Non-pigmented ciliary epithelial cell (primary cell): ENCODE measurements around the gene OGDHL.
"Not testable (repeated sequence)": the region's sequence is repeated elsewhere in the genome, so short reads cannot be mapped to it uniquely, and the experiment has no call there.

Experiments used
- DNase-seq: peaks from one replicate; pipeline ENCODE4 v3.0.0-alpha.2; 2010; ENCODE audit warnings: low read depth

Gene OGDHL

DNA sequence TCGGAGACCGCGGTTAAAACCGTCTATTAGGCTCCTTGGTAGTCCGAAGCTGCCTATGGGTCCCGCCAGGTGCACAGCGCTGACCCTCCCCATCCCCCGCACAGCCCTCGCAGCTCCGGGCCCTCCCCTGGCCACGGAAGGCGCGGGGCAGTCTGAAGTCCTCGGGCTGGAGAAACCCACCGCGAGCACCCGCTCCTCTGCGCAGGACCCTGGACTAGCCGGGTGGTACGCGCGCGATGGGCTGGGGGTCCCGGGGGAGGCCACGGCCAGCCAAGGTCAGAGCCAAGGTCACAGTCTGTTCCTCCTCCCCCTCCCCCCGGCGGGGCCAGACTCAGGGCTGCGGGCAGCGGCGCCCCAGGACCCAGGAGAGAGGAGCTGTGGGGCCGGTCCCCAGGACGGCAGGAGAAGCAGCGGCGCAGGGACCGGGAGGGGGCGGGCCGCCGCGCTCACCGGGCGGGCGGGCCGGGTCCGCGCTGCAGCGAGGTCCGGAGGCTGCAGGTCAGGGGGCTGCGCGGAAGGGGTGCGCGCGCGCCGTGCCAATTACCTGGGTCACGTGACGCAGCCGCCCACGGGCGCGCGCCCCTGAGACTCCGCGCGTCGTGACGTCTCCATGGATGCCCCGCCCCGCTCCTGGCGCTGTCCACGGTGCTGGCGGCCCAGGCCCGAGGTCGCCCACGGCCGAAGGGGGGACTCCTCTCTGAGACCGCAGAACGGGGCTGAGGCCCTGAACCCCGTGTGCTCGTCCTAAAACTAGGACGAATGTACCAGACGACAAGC, at the start of gene OGDHL:
OGDHL (minus strand) TSS at position 535 of the 777 bp plus-strand sequence. CDS start 3,731 bp downstream, outside the sequence.
- no peak for DNase-seq

DNA sequence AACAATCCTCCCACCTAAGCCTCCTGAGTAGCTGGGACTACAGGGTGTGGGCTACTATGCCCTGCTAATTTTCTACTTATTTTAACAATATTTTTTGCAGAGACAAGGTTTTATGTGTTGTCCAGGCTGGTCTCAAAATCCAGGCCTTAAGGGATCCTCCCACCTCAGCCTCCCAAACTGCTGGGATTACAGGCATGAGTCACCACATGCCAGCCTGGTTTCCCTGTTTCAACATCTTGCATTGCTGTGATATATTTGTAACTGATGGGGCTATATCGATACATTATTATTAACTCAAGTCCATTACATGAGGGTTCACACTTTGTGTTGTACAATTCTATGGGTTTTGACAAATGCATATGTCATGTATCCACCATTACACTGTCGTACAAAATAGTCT, 41.9 kb upstream of the OGDHL start:
- DNase-seq, result no peak

DNA sequence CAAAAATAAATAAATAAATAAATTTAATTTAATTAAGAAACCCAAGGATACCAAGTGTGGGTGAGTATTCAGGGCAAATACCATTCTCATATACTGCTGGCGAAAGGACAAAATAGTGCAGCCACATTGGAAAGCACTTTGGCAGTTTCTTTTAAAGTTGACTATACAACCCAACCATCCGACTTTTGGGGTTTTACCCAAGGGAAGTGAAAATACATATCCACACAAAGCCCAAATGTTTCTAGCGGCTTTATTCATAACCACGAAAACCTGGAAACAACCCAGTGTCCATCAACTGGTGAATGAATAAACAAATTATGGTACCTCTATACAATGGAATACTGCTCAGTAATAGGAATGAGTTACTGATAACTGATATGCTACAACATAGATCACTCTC, 36.2 kb upstream of the OGDHL start:
- DNase-seq, result no peak

DNA sequence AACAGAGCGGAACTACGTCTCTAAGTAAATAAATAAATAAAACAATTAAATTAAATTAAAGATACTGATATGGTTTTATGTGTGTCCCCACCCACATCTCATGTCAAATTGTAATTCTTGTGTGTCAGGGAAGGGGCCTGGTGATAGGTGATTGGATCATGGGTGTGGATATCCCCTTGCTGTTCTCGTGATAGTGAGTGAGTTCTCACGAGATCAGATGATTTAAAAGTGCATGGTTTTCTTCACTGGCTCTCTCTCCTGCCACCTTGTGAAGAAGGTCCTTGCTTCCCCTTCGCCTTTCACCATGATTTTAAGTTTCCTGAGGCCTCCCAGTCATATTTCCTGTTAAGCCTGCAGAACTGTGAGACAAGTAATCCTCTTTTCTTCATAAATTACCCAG, 29.0 kb upstream of the OGDHL start:
- no peak for DNase-seq

DNA sequence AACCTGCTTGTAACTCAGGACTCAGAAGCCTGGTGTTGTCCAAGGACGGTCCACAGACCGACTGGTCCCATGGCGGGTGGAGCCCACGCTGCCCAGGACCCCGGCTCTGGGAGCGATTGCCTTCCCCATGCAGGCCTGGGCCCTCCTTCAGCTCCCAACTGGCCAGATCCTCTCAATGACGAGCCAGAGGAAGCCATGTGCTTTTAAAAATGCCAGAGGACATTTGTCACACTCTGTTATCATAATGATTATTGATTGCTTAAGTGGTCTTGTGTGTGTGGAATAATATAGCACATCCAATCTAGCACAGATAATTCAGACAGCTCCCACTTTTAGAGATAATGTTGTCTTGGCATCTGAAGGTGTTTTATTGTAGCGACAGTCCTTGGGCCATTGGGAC, 22.6 kb upstream of the OGDHL start:
- DNase-seq, result no peak

DNA sequence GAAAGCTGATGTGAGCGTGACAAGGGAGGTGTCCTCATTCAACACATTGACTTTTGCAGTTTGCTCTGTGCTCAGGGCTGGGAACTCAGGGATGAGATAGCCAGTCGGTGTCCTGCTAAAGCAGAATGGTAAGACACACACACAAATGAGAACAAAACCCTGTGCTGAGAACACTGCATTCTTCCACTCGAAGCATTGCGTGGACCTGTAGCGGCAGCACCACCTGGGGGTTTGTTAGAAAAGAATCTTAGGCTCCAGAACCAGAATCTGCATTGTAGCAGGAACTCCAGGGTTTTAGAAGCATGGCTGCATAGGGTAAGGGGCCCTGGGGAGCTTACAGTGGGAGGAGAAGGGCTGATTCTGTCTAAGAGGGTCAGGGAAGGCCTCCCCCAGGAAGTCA, 21.5 kb upstream of the OGDHL start:
- DNase-seq, result no peak

DNA sequence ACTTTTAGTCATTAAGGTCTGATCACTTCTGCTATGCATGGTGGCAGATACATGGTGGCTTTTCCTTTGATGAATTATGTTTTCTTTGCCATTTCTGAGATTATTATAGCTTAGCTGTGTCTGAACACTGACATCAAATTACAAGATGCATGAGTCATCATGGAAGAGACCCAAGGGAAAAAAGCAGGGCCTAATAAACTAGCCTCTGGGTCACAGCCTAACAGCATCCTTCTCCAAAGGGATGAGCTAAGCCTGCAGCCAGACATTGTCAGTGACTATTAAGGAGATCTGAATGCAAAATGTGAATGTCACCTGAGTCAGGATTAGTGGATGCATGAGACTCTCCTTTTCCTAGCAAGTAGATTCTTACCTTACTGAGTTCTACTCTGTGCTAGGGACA, 19.1 kb upstream of the OGDHL start:
- no peak for DNase-seq

DNA sequence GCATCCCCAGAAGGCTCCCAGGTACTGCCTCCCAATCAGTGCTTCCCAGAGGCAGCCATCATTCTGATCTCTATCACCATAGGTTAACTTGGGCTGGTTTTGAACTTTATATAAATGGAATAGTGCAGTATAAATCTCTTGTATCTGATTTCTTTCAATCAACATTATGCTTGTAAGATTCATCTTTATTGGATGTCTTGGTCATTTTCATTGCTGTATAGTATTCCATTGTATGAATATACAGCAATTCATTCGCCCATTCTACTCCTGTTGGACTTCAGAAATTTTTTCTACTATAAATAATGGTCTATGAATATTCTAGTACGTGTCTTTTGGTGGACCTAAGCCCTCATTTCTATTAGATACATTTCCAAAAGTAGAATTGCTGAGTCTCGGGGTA, 16.1 kb upstream of the OGDHL start:
- no peak for DNase-seq

DNA sequence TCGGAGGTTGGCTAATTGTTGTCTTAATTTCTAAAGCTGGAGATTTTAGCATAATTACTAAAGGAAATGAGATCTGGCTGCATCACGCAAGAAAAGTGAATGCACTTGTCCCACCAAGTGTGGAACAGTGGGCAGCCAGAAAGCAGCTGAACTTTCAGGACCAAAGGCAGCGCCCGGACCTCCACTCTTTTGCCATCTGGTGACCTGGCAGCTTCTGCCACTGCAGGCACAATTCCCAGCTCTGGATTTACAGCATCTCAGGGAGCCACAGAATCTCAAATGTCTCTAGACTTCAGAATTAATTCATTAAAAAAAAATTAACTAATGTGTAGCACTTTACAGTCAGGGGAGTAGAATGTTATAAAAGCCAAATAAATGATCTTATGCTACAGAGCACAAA, 14.7 kb upstream of the OGDHL start:
- DNase-seq, result no peak

DNA sequence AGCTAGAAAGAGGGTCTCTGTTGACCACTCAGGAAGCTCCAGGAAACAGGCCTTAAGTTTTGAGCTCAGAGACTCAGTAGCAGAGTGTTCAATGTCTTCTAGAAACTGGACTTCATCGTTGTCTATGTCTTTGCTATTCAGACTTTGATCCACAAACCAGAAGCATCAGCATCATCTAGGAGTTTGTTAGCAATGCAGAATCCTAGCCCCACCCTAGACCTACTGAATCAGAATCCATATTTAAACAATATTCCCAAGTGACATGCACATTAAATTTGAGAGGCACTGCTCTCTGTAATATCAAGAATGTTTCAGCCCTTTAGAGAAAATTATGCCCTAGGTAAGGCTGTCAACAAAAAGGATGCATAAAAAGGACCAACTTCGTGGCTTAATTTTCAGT, 12.9 kb upstream of the OGDHL start:
- DNase-seq, result no peak

DNA sequence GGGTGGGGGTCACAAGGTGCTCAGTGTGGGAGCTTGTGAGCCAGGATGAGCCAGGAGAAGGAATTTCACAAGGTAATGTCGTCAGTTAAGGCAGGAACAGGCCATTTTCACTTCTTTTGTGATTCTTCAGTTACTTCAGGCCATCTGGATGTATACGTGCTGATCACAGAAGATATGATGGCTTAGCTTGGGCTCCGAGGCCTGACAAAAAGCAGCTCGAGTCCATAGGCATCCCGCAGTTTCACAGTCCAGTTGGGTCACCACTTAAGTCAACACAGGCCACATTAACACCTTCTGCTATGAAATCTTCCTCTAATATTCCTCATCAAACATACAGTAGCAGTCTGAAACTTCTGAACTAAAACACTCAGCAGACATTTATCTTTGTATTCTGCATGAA, 10.8 kb upstream of the OGDHL start:
- DNase-seq, result not testable (repeated sequence)

DNA sequence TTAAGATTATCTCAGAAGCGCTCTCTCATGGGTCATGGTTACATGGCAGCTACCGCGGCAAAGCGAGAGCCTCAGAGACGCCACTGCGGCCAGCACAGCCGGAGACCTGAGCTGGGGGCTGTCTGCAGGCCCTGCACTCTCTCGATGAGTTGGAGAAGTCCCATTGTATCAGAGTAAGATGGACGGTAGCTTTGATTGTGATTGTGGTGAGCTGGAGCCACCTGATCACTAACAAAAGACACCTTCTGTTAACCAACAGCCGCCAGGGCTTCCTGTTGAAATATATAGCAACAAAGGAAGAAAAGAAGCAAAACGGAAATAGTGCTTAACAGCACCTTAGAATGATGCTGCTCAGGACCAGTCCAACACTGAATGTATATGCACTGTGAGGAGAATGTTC, 8.9 kb upstream of the OGDHL start:
- not testable (repeated sequence) for DNase-seq

DNA sequence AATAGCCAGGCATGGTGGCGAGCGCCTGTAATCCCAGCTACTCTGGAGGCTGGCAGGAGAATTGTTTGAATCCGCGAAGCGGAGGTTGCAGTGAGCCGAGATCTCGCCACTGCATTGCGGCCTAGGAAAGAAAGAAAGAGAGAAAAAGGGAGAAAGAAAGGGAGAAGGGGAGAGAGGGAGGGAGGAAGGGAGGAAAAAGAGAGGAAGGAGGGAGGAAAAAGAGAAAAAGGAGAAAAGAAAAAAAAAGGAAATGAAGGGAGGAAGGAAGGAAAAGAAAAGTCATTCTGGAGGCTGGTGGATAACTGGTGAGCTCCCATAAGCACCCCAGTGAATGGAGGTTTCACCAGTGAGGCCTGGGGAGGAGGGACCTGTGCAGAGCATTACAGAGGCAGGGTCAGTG, 7.6 kb upstream of the OGDHL start:
- no peak for DNase-seq

DNA sequence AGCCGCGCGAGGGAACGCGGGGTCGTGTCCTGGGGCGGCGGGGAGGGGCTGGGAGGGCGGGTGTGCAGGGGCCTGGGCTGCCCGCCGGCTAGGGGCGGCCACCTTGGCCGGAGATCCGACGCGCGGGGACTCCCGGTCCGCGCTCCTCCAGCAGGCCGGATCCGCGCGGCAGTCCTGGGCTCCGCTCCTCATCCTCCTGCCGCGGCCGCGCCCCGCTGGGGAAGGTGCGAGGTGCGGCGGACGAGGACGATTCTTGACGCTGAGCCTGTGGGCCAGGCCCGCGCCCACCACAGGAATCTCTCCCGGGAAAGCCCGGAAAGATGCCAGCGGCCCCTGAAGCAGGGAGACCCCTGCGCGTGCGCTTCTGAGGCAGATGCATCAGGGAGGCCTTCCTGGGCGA, 6.6 kb upstream of the OGDHL start:
- no peak for DNase-seq

DNA sequence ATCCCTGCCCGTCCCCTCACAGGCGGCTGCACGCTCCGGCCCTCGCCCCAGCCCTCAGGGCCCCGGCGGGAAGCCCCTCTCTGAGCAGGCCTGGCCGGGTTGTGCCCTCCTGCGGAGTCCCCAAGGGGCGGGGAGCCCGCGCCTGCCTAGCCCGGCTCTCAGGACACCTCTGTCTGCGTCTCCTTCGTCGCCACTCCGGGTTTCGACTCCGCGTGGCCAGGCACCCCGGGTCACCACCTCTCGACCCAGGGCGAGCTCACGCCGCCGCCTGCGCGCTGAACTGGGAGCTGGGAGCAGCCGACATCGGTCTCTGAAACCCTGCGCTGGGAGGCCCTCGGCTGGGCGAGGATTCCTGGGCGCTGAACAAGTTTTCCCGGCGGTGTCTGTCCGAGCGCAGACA, 6.2 kb upstream of the OGDHL start:
- DNase-seq, result no peak

DNA sequence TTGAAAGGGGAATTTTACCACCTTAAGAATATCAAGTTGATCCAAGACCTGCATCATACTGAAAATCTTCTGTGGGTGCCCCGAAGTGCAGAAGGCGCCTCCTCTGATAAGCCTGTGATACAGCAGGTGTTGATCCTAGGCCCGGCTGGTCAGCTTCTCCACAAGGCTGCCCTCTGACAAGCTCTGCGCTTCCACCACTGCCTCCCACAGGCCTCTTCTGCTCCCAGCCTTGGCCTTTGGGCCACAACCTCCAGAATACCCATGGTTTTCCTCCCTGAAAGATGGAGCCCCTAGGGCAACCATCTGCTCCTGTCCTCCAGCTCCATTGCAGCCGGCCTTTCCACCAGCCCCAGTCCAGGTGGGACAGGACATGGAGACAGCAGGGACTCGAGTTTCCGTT, 5.6 kb upstream of the OGDHL start:
- no peak for DNase-seq

DNA sequence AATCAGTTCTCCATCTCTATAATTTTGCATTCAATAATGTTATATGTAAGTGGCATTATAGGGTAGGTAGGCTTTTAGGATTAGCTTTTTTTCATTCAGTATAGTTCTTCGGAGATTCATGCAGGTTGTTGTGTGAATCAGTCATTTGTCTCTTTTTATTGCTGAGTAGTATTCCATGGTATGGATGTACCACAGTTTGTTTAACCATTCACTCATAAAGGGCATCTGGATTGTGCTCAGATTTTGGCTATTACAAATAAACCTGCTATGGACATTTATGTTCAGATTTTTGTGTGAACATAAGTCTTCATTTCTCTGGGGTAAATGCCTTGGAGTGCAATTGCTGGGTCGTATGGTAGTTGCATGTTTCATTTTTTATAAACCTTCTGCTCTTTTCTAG, 4.4 kb upstream of the OGDHL start:
- DNase-seq, result no peak

DNA sequence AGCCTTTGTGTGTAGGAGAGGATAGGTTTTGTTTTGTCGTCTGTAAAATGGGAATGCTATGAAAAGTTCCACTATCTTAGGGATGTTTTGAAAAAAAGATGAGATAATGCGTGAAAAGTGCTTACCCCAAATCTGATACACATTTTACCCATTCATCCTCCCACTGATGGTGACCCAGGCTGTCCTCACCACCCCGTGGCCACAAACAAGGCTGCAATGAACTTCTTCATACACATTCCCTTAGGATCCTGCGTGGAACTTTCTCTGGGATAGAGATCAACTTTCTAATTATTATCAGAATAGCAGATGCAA, 399 bp upstream of the OGDHL start:
- no peak for DNase-seq

DNA sequence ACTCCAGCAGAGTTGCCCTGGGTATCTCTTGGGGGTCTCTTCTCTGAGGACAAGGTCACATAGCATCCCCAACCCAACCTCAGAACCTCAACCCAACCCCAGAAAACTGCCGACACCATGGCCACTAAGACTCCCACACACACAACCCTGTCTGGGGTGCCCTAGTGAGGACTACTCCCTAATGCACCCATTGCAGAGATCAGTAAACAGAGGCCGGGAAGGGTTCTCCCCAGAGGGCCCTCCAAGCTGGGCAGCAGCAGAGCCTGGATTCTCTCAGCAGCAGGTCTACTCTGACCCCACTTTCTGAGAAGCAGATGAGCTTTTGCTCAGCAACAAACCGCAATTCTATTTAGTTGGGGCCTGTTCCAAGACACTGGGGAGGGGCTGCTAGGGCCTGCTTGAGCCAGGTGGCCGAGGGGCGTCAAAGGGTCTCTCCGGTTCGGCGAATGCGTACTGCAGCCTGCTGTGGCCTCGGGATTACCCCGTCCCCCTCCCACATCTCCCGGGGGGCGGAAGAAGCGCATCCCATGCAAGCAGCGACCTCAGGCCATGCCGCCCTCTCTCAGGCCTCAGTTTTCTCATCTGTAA, 828 bp downstream of the OGDHL start:
- DNase-seq, result no peak

DNA sequence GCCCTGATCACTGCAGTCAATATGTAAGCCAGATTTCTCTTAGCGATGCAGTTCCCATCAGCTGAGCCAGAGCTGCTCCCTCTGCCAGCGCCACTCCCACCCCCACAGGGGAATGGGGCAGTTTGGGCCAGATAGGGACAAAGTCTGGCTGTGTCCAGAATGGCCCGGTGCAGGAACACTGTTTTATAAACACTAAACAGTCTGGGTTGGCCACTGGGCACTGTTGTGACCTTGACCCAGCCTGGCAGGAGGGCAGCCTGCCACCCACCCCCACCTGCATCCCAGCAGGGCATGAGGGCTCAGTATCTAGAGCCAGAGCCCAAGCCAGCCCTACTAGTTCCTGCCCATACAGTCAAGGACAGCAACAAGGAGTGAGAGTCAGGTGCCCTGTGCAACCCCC, 1.3 kb downstream of the OGDHL start:
- no peak for DNase-seq

DNA sequence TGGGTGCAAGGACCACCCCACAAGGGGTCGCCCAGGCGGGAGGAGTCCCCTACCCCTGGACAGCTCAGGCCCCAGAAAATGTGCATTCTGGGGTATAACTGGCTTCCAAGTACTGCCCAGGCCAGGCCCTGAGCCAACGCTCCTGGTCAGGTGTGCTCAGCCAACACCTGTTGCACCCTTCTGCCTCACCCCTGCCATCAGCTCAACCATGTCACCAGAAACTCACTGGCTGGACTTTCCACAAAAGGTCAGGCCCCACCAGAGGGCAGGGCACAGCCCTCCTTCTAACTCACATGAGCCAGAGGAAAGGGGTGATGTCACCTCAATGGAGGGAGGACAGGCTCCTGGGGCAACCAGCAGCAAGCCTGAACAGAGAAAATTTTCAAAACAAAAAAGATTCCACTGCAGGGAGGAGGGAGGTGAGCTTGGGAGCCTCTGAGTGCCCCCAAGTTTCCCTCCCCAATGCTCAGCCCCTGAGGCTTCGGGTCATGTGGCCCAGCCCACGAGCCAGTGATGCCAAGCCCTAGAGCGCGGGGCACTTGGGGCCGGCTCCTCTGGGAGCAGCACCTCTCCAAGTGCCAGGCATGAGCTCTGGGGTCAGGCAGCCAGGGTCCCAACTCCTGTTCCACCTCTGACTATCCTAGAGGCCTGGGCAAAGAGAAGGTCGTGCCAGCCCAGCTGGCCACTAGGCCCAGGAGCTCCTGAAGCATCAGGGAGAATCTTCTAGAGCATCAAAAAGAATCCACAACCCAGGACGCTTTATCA, 2.2 kb downstream of the OGDHL start:
- no peak for DNase-seq

DNA sequence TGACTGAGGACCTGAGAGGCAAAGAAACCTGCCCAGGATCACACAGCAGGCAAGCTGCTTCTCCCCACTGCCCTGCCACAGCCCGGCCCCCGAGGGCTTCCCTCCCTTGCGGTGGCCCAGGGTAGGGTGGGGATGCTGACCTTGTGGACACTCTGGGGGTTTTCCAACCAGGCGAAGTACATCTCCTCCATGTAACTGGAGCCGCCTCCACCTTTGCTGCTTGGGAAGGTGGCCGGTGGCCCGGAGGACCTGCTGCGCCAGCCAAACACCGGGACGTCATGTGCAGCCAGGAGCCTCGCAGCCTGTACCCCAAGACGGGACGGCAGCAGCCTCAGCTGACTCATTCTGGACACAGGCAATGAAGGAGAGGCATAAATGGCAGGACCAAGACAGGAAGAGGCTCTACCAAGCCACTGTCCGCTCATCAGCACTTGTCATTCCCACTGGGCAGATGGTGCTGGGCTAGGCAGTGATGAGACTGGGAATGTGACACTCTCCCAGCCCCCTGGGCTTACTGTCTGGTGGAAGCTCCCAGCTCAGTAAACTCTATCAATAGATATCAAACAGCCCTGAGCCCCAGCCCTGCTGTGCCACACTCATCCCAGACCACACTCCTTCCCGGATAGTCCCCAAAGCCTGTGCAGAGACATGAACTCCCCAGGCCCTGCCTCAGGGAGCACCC, 3.7 kb downstream of the OGDHL start:
- no peak for DNase-seq

DNA sequence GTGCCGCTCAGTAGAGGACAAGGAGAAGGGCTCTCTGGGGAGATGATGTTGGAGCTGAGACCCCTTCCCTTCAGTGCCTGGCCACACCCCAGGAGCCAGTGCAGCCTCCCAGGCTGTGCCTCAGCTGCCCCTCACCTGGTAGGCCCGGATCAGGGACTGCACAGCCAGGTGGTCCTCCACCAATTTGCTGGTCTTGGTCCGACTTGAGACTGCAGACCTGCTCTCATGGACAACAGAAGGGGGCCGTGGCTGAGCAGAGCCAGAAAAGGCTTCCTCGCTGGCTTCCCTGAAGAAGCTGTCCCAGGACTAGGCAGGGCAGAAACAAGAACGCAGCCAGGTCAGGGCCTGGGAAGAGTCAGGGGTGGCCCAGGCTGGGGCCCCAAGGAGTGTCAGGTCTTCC, 5.5 kb downstream of the OGDHL start:
- DNase-seq, result no peak
